ENCODE data around the gene NADK. TPM values are rescaled to one million over a fixed set of nuclear protein-coding genes. Genes with fewer than 3 reads are reported as not detected.

The NADK gene
- total RNA-seq, 1 donor from 2014 or later = 104 TPM

- H3K27me3 ChIP-seq = no peaks in the 10 kb centered on the region
- H3K36me3 ChIP-seq = peaks cover 4% of the 10 kb centered on the region in 2 donors
- TF ChIP-seq CTCF (IDR thresholded peaks at IDR 0.05) = no peak
- H3K27ac ChIP-seq = peak overlapping the region; percentile 39 to 54
- peak overlapping the region in 1 of 2 donors; percentile 89 for H3K4me3 ChIP-seq
- DNase-seq (ENCODE audit: low spot score in 2 of 2) = peak; percentile 40 to 77
- peaks cover 17 to 56% of the 10 kb centered on the region in 2 donors for H3K4me1 ChIP-seq
- intact Hi-C loops (cut with DNase I) = loop anchor here (2.0 kb wide), 2 partner anchors 27 to 111 kb away; partner anchors contain the start of gene GNB1
- H3K9me3 ChIP-seq = no peaks in the 10 kb centered on the region
Observed at GRCh38 chr1:1779691-1780597, 1.7 kb upstream of the NADK start.

GRCh38 chr1:1779320-1779675 lies 1.0 kb upstream of the NADK start:
- intact Hi-C loops (cut with DNase I) = loop anchor here (2.0 kb wide), 2 partner anchors 28 to 112 kb away; partner anchors contain the start of gene GNB1
- H3K27ac ChIP-seq = peak overlapping the region; percentile 54 to 92
- H3K9me3 ChIP-seq = no peaks in the 10 kb centered on the region
- TF ChIP-seq CTCF (IDR thresholded peaks at IDR 0.05) = no peak
- H3K4me1 ChIP-seq = peaks cover 17 to 56% of the 10 kb centered on the region in 2 donors
- no peaks in the 10 kb centered on the region for H3K27me3 ChIP-seq
- no peak for DNase-seq (ENCODE audit: low spot score in 2 of 2)
- H3K4me3 ChIP-seq = peak overlapping the region; percentile 89 to 91
- H3K36me3 ChIP-seq = no peaks in the 10 kb centered on the region

GRCh38 chr1:1778663-1779319 lies 521 bp upstream of the NADK start:
- Histone ChIP-seq H3K36me3 (no peaks in the 10 kb centered on the region), H3K27ac (peak overlapping the region; percentile 54 to 92), H3K9me3 (no peaks in the 10 kb centered on the region), H3K4me1 (peaks cover 17 to 56% of the 10 kb centered on the region in 2 donors), H3K4me3 (peak overlapping the region; percentile 89 to 91), H3K27me3 (no peaks in the 10 kb centered on the region)
- peak; percentile 47 to 84 for DNase-seq (ENCODE audit: low spot score in 2 of 2)
- TF ChIP-seq CTCF (IDR thresholded peaks at IDR 0.05) = no peak
- intact Hi-C loops (cut with DNase I) = loop anchor here (1.0 to 2.0 kb wide), 3 partner anchors 28 to 128 kb away; partner anchors contain the start of gene GNB1

- Histone ChIP-seq H3K27ac (peak overlapping the region; percentile 92 to 95), H3K36me3 (peaks cover under 1 to 3% of the 10 kb centered on the region in 2 donors), H3K4me3 (peak overlapping the region; percentile 89 to 91), H3K27me3 (no peaks in the 10 kb centered on the region), H3K9me3 (no peaks in the 10 kb centered on the region), H3K4me1 (peaks cover 13 to 46% of the 10 kb centered on the region in 2 donors)
- DNase-seq (ENCODE audit: low spot score in 2 of 2) = peak in 1 of 2 donors; percentile 82
- no peak for TF ChIP-seq CTCF (IDR thresholded peaks at IDR 0.05)
- intact Hi-C loops (cut with DNase I) = no loop called here
Observed at GRCh38 chr1:1777583-1777899, 729 bp downstream of the NADK start.

- H3K4me3 ChIP-seq = peak overlapping the region; percentile 89 to 91
- no peak for TF ChIP-seq CTCF (IDR thresholded peaks at IDR 0.05)
- DNase-seq (ENCODE audit: low spot score in 2 of 2) = no peak
- H3K4me1 ChIP-seq = peaks cover 7 to 40% of the 10 kb centered on the region in 2 donors
- H3K36me3 ChIP-seq = peaks cover 7 to 8% of the 10 kb centered on the region in 2 donors
- H3K27ac ChIP-seq = peak overlapping the region; percentile 92 to 95
- H3K27me3 ChIP-seq = no peaks in the 10 kb centered on the region
- no peaks in the 10 kb centered on the region for H3K9me3 ChIP-seq
- intact Hi-C loops (cut with DNase I) = no loop called here
Observed at GRCh38 chr1:1776672-1777582, 1.3 kb downstream of the NADK start.
